Colon (tissue), 2 donors: ENCODE results near the gene HS3ST6.
"Not testable (repeated sequence)": the region's sequence is repeated elsewhere in the genome, so short reads cannot be mapped to it uniquely, and the experiment has no call there.

Experiments
- FAIRE-seq: peaks from 2 replicates; lab custom pipeline; 2012; peaks lifted over from hg19 to GRCh38; lab: Jason Lieb, UNC
- donor health status: control.
- donor health status: control.

Gene HS3ST6

GRCh38 chr16:1918351-1919326 is at the start of gene HS3ST6:
TSS of gene HS3ST6 (minus strand) at chr16:1918415. CDS start at chr16:1918323, 92 bp downstream.
- no peak for FAIRE-seq

GRCh38 chr16:1966460-1966859 is 48.2 kb upstream of the HS3ST6 start, which contains the start of gene RNF151:
TSS of gene RNF151 (plus strand) at chr16:1966856. CDS start at chr16:1966882, 26 bp downstream.
- FAIRE-seq = no peak

GRCh38 chr16:1965396-1966001 is 47.3 kb upstream of the HS3ST6 start:
- FAIRE-seq = no peak

- peak; percentile 33 for FAIRE-seq
These were observed 46.5 kb upstream of the HS3ST6 start, which contains the start of gene RPS2 for GRCh38 chr16:1964506-1965395. TSS of gene RPS2 (minus strand) at chr16:1964826. CDS start at chr16:1964625, 201 bp downstream.

- FAIRE-seq = no peak
These were observed 45.7 kb upstream of the HS3ST6 start for GRCh38 chr16:1963806-1964505.

- FAIRE-seq = not testable (repeated sequence)
These were observed 44.2 kb upstream of the HS3ST6 start for GRCh38 chr16:1962161-1963153.

GRCh38 chr16:1961651-1962067 is 43.4 kb upstream of the HS3ST6 start:
- no peak for FAIRE-seq

- FAIRE-seq = no peak
These were observed 42.7 kb upstream of the HS3ST6 start for GRCh38 chr16:1960665-1961630.

GRCh38 chr16:1959269-1960039 is 41.2 kb upstream of the HS3ST6 start, which contains the start of gene NDUFB10:
TSS of gene NDUFB10 (plus strand) at chr16:1959538. CDS start at chr16:1959625, 87 bp downstream.
- FAIRE-seq = no peak

- FAIRE-seq = no peak
These were observed 40.6 kb upstream of the HS3ST6 start for GRCh38 chr16:1958715-1959268.

- not testable (repeated sequence) for FAIRE-seq
These were observed 39.9 kb upstream of the HS3ST6 start for GRCh38 chr16:1958143-1958491.

- not testable (repeated sequence) for FAIRE-seq
These were observed 39.4 kb upstream of the HS3ST6 start for GRCh38 chr16:1957434-1958142.

GRCh38 chr16:1953734-1954133 is 35.5 kb upstream of the HS3ST6 start:
- FAIRE-seq = no peak

- no peak for FAIRE-seq
These were observed 32.3 kb upstream of the HS3ST6 start for GRCh38 chr16:1950559-1950958.

- no peak for FAIRE-seq
These were observed 31.8 kb upstream of the HS3ST6 start for GRCh38 chr16:1950047-1950446.

- FAIRE-seq = no peak
These were observed 31.3 kb upstream of the HS3ST6 start for GRCh38 chr16:1949507-1949906.

- FAIRE-seq = no peak
These were observed 29.1 kb upstream of the HS3ST6 start for GRCh38 chr16:1947369-1947670.
